GM13976 (cell line): ENCODE data around the gene KCNH8.

Experiments used
- DNase-seq: peaks from one replicate; pipeline ENCODE4 v3.0.0; 2012; ENCODE audit warnings: low spot score
- CTCF ChIP-seq: IDR thresholded peaks from 2 replicates; pipeline ENCODE4 v1.5.1; 2012; ENCODE audit warnings: borderline replicate concordance, mild to moderate bottlenecking; ENCODE audit not compliant: insufficient read depth; ENCODE audit errors: extremely low read depth, missing control alignments, control extremely low read depth
- in situ Hi-C: fragments of 300-500 bp; cut with MboI; formaldehyde crosslinking; loops from one replicate; pipeline ENCODE4 v1.12.0; 2022; ENCODE audit warnings: low sequenced_read_pairs, mixed read lengths, inconsistent platforms; ENCODE audit not compliant: unreplicated experiment

The KCNH8 gene

GRCh38 chr3:19527746-19528145 lies 379.4 kb downstream of the KCNH8 start:
- DNase-seq, result no peak
- TF ChIP-seq CTCF, result no peak
- in situ Hi-C loops, result no loop called here

GRCh38 chr3:19531426-19531825 lies 383.1 kb downstream of the KCNH8 start:
- TF ChIP-seq CTCF, result no peak
- no peak for DNase-seq
- in situ Hi-C loops, result no loop called here

GRCh38 chr3:19539518-19540392 lies 391.4 kb downstream of the KCNH8 start:
- in situ Hi-C loops, result loop anchor here (10.0 kb wide), 1 partner anchor 195 kb away; no protein-coding TSS in a partner anchor
- peak; percentile 13 for DNase-seq

GRCh38 chr3:19540464-19540863 lies 392.2 kb downstream of the KCNH8 start:
- in situ Hi-C loops, result loop anchor here (10.0 kb wide), 1 partner anchor 196 kb away; no protein-coding TSS in a partner anchor
- no peak for DNase-seq
- no peak for TF ChIP-seq CTCF

More at GRCh38 chr3:19539518-19540392, 391.4 kb downstream of the KCNH8 start:
- TF ChIP-seq CTCF, result no peak

GRCh38 chr3:19541284-19541683 lies 393.0 kb downstream of the KCNH8 start:
- no peak for TF ChIP-seq CTCF
- DNase-seq, result no peak
- in situ Hi-C loops, result loop anchor here (10.0 kb wide), 1 partner anchor 196 kb away; no protein-coding TSS in a partner anchor

- in situ Hi-C loops, result loop anchor here (10.0 kb wide), 1 partner anchor 199 kb away; no protein-coding TSS in a partner anchor
- peak; percentile 70 for TF ChIP-seq CTCF
- peak; percentile 9 for DNase-seq
Measured at GRCh38 chr3:19543212-19543841, 395.0 kb downstream of the KCNH8 start.
